GM21723 (cell line): ENCODE results near the gene SND1.

Experiments
- ATAC-seq: cut with Tn5 transposase; IDR thresholded peaks from one replicate; pipeline ENCODE4 v1.9.1; 2021; ENCODE audit warnings: mild to moderate bottlenecking, moderate library complexity; ENCODE audit not compliant: unreplicated experiment

SND1 gene

DNA sequence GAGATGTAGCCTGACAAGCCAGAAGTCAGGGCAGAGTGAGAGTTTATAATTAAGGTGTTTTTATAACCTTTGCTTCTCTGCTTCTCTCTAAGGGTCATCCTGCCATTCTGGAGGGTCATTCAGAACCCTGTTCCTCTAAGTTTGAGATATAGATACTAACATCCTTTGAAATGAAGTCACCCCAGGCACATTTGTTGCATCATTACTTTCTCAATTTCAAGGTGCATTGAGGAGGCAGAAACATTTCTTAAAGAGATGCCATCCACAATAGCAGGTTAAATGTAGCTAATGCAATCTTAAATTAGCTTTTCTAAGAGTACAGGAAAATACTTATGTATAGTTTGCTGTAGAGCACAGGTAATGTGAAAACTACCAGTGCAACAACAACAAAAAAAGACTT lies 272.9 kb downstream of the SND1 start:
- ATAC-seq, result no peak

DNA sequence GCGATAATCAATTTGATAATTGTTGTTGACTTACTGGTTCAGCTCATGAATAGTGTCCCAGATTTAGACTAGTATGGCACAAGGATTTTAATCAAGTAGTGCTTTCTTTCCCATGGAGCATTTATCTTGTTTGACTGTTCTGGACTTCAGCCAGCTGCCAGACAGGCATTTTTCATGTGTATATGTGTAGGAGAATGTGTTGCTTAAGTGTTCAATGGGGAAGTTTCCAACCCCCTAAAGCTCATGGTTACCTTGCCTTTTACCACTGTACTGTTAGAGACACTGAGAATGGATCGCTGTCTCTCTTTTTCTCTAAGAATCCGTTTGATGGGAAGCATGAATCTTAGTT lies 275.3 kb downstream of the SND1 start:
- ATAC-seq, result no peak

DNA sequence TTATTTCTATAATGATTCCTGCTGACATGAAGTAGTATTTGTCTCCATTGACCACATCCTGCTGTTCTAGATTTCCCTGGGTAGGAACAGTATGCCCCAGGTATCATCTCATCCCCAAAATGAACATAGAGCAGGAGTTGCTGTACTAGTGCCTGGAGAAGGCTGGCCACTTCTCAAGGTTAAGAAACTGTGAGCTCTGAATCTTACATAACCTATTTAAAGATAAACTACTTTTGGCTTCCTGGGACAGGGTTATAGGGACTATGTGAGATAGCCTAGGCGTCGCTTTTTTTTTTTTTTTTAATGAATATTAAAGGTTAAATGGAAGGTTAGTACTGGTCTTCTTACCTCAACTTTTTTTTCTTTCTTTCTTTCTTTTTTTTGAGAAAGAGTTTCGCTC lies 276.2 kb downstream of the SND1 start:
- ATAC-seq, result no peak

DNA sequence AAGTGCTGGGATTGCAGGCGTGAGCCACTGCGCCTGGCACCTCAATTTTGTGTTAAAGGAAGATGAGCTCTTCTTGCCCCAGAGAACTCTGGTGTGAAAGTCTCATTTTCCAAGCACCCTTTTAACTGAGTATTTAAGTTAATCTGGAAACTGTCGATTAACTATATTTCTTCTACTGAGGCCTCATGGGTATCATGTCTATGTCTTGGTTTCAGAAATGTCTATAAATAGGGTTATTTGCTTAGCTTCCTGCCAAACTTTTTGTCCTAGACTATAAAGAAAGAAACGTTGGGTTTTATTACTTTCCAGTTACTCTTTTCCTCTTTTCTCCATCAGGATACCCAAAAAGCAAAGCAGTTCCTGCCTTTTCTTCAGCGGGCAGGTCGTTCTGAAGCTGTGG lies 276.9 kb downstream of the SND1 start:
- ATAC-seq, result no peak

DNA sequence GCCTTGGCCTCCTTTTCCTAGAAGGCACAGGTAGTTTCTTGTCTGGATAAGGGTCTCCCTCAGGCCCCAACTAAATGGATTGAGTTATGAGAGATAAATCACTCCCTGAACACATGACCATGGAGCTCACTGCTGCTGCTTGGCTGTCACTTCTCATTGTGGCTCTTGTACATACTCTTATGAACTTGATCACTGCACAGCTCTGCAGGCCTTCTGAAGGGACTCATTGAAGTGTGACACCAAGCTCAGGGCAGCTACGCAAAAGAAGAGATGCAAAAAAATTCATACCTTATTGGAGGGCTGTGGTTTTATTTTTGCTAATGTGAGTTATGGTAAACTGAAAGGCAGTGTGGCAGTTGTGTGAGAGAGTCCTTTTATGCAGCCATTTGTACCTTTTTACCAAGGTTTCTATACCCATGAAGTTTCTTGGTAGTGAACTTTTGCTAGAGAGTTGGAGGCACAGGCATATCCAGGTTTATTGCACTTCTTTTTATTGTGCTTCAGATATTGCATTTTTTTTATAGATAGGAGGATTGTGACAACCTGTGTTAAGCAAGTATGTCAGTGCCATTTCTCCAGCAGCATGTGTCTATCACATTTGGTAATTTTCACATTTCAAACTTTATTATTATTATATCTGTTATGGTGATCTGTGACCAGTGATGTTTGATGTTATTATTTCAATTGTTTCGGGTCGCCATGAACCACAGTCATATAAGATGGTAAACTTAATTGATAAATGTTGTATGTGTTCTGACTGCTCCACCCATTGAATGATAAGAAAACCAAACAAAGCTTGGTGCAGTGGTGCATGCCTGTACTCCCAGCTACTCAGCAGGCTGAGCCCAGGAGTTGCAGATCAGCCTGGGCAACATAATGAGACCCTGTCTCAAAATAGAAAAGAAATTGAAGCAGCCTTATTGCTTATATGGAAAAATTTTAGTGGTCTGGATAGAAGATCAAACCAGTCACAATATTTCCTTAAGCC lies 278.6 kb downstream of the SND1 start:
- ATAC-seq, result no peak

DNA sequence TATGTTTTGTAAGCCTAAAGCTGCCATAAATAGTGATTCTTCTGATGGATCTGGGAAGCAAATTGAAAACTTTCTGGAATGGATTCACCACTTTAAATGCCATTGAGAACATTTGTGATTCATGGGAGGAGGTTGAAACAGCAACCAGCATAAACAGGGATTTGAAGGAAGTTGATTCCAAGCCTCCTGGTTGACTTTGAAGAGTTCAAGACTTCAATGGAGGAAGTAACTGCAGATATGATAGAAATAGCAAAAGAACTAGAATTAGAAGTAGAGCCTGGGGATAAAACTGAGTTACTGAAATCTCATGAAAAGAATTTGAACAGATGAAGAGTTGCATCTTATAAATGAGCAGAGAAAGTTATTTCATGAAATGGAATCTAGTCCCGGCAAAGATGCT lies 280.1 kb downstream of the SND1 start:
- no peak for ATAC-seq

DNA sequence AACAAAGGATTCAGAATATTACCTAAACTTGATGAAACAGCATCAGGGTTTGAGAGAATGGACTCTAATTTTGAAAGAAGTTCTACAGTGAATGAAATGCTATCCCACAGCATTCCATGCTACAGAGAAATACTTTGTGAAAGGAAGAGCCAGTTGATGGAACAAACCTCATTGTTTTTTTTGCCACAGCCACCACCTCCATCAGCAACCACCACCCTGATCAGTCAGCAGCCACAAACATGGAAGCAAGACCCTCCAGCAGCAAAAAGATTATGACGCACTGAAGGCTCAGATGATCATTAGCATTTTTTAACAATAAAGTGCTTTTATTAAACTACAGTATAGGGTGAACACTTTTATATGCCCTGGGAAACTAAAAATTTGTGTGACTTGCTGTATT lies 280.5 kb downstream of the SND1 start:
- no peak for ATAC-seq

DNA sequence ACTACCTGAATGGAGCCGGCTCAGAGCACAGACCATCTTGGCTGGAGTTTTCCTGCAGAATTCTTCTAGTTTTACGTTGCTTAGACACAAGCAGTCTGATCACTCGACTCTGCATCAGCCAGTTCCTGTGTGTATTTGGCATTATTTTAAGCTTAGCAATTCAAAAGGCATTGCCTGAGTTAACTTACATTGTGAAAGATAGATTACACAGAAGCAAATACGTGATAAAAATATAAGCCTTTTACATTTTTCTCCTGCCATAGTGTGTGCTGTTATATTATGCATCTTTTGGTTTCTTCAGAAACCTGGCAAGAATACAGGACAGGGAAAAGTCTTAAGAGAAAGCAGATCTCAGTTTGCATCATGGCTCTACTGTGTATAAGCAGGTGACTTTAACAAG lies 281.2 kb downstream of the SND1 start:
- no peak for ATAC-seq

DNA sequence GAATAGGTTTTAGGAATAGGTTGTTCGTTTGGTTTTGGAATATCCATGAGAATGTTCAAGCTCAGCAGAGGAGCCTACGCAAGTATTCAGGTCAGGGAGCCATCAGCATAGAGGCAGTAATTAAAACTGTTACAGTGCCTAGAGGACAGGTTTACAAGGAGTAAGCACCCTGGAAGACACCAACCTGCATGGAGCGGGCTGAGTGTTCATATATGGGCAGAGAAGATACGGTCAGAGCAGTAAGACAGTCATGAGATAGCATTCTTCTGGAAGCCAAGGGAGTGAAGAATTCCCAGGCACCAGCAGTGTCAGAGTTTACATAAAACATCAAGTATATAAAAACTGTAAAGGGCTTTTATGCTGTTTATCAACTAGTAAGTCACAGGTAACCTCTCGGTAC lies 282.7 kb downstream of the SND1 start:
- ATAC-seq, result no peak

DNA sequence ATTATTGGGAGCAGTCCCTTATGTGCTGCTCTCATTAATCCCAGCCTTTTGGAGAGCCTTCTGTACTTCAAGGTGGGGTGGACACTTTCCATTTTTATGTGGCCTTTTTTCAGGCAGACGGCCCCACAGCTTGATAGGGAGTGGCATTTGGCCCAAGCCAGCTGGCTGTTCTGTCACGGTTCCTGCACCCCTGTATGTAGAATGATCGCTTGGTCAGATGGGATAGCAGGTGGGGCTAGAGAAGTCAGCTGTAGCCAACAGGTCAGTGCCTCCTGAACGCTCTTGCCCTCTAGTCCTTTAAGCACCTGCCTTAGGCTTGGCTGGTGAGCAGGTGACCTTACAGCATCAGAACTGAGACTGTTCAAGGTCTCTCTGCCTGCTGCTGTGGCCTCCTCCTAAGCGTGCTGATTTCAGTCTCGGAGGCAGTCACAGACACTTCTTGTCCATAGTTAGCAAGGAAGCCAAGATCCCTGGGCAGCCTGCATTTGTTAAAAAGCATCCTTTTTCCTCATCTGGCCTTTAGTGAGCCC lies 283.9 kb downstream of the SND1 start:
- ATAC-seq, result no peak

DNA sequence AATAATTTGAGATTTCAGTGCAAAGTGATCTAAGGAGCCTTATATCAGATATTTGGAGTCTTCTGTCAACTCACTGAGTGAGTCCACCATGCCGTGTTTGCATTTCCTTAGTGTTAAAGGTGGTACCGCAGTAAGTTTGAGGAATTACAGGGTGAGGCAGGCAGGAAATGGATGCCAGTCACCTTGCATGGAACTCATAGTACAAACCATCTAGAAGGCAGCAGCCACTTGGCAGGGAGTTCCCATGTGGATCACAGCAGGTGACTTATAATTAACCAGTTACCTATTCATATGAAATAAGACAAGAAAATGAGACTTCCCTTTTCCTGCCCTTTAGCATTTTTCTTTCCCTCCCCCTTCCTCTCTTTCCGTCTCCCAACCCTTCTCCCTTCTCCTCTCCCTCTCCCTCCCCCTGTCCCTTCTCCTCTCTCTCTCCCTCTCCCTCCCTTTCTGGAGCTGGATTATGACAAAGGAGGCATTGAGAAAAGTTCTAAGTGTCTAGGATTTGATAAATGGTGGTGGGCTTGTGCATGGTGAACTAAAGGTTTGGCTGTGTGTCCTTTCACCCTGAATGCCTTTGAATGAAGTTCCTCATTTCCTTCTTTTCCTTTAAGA lies 285.2 kb downstream of the SND1 start:
- ATAC-seq, result no peak

DNA sequence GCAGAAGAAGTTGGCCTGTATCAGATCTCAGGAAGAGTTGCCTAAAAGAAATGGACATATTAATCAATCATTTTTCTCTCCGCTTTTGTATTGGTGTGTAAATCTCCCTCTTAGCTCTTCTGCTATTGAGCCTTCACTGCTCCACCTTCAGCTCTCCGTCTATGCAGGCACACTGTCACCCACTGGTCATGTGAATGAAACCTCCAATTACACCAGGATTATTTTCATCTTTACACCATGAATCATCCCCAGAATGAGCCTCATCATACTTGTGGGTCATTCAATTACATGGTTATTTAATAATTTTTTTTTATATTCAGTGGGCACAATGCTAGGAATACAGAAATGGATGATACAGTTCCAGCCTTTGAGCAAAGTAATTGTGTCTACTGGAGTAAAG lies 286.6 kb downstream of the SND1 start:
- no peak for ATAC-seq

DNA sequence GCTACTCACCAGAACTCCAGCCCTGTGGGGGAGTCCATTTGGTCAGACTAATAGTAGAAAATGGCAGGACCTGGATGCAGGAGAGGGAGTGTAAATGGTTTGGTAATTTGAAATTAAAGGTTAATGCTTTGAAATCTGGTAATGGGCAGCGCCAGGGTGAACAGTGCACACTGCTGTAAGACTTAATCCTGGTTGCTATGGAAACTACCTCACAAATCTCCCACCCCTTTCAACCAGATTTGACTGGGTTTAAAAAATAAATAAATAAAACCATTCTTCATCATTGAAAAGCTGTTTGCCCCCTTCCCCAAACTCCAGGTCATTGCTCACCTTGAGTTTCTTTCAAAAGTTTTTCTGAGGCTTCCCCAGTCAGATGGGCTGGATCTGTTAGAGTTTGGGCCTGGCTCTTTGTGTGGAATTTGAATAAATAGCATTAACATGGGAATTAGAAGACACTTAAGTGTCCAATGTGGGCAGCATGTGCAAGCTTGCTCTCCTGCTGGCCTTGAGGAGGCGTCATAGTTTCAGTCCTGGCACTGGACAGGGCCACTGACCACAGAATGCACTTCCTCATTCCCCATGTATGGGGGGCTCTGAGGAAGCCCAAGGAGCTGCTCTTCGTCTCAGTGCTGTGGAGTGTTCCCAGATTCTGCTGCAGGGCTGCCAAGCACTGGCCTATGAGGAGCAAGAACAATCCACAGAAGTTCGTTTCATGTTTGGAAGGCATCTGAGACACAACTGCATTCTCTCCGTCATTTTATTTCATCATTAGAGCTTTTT lies 288.6 kb downstream of the SND1 start:
- ATAC-seq, result no peak

DNA sequence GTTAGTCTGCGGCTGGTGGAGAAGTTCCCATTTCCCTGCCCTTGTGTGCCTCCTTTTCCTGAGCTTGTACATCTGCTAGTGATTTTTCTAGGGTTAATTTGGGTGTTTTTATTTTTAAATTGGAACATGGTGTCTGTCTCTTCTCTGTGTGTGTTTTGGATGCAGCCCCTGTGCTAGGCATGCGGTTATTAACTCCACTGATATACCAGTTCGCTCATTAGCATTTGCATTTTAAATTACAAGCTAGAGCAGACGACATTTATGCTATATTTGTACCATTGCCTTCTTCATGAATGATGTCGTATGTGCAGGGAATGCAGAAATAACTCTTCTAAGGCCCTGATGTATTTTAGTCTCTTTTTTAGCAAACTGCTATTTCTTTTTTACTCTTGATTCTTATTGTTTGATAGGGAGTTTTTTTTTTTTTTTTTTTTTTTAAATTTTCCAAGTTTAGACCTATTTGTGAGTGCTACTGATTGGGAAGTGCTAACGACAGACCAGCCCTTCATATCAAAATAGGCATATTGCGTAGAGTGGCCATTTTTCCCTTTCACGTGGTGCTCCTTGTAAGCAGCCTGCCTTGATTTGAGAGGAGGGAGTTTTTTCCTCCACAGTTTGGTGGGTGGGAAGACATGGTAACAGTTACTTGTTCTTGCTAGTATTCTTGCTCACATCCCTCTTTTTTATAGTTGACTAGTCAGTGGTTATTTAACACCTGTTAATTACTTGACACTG lies 289.6 kb downstream of the SND1 start:
- ATAC-seq, result no peak

DNA sequence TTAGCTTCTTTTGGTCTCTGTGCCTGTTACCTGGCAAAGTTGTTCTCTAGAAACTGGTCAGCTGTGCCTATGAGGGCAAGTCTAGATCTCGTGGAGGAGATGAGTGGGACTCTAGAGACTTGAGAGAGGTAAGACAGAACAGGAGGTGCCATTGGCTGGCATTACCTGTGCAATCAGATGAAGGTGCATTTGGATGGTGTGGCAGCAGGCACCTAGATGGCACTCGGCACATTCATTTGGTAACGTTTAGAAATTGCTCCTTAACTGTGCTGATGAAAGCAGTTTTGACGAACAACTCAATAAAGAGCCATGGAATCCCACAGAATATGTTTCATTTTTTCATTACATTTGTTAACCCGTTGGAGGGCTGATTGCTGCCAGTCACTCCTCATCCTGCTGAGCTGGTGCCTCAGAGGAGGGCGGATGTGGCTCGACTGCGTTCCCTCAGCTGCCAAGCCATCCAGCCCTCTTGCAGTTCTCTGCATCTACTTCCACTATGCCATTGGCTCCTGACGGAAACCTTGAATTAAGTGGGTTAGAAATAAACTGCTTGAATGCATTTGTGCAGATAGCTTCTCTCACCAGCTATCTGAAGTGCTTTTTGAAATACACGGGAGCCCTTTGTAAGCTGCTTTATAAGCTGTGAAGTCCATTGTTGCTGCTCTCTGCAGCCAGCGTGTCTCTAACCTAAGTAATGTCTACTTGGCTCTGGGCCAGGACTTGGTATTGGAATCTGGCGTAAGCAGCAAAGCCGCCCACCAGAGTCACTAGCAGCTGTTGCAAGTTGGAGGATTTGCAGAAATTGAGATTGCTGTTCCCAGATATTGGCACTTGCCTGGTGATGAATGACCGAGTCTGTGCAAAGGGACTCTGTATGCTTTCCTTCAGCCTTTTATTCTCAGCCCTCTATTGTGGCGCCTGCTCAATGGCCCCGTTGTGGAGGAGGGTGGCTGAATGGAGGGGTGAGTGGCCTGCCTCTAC lies 291.8 kb downstream of the SND1 start:
- ATAC-seq, result no peak

DNA sequence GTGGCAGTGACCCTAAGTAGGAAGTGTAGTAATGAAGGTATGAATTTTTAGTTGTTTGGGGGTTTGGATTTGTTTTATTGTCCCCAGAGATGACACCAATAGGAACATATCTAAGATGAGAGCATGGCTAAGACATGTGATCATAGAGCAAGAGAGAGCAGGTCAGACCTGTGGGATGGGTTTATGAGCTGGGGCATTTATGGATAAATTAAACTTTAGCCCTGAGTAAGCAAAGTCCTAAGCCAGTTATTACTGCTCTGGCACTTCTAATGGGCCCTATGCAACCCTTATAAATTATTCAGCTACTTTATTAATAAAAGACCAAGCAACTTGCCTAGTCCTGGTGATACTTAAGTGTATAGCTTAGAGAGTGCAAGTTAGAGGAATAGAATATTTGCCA lies 294.1 kb downstream of the SND1 start:
- ATAC-seq, result no peak

DNA sequence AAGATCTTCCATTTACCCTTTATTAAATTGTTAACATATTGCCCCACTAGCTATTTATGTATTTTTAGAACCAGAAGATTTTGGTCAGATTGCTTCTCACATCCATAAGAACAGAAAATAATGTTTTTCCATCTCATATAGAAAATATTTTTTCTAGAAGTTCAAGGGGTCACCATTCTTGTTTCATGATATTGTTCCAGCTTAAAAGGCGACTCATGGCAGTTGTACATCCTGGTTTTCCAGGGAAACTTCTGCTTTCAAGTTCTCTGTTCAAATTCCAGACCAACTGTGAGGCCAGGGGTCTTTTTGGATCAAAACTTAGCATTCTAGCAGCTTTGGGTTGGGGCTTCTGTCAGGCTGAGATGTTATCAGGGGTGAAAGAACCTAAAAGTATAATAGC lies 294.9 kb downstream of the SND1 start:
- ATAC-seq, result no peak

DNA sequence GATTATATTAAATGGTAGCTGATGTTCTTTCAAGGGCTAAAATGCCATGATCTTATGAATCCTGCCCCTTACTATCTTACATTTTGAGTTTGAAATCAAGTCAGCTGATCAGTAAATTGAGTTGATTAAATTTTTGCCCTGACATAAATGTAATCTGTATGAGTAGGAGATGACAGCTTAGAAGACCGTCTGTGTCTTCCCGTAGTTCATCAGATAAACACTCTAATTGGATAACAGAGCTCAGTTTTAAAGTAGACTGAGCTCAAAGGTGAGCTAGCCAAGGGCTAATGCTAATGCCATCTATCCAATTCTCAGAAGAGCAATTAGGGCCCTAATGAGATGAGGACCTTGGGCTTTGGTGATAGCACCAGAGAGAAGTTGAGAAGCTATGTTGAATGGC lies 296.3 kb downstream of the SND1 start:
- ATAC-seq, result no peak

DNA sequence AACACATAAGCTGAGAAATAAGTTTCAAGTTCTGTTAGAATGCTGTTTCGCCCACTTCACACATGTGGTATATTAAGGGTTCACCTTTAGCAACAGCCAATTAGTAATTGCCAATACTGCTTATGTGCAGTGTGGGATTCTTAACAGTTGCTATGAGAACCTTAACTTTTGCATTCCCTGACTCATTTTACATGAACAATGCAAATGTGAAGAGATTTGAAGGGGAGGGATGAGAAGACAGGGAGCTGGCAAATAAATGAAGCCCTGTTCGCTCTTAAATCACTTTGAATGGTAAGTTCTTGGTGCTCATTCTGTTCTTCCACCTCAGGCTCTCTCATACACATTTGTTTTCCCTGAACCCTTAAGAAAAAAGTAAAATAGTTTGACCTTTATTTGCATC lies 296.9 kb downstream of the SND1 start:
- ATAC-seq, result no peak

DNA sequence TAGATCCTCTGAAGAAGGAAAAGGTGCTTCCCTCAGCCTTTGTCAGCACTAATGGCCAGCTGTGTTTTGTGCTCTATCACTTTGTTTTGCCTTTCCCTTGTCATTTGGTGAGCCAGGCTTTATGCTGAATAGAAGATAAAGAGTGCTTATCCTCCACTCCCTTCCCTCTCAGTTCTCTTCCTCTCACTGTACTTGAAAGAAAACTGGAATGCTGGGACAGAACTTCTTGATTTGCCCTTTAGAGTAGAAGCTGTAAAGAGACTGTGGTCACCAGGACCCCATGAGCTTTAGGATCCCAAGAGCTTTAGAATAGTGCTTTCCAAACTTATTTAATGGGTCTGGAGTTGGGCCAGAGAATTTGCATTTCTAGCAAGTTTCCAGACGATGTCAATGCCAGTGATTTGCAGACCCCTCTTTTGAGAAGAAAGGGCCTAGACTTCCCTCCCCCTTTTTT lies 297.8 kb downstream of the SND1 start:
- no peak for ATAC-seq
